Neutrophil (primary cell): Measurements from ENCODE around the gene AGAP9.
"Not testable (repeated sequence)": the region's sequence is repeated elsewhere in the genome, so short reads cannot be mapped to it uniquely, and the experiment has no call there.

Experiments used
- H3K27ac ChIP-seq: fragments of 200-600 bp; sonication (generic); 2 replicates; pipeline ENCODE4 v1.5.1; 2016; ENCODE audit warnings: mild to moderate bottlenecking, moderate library complexity
- H3K27me3 ChIP-seq: fragments of 200-600 bp; sonication (generic); 2 replicates; pipeline ENCODE4 v1.6.0; 2016; ENCODE audit warnings: mild to moderate bottlenecking
- H3K36me3 ChIP-seq: fragments of 200-600 bp; sonication (generic); 2 replicates; pipeline ENCODE4 v1.5.1; 2017
- H3K4me1 ChIP-seq, 2 experiments: fragments of 200-600 bp in 1 of 2; sonication (generic) in 1 of 2; 1 replicate in 1 of 2; 2 replicates in 1 of 2; pipeline versions ENCODE4 v1.5.1 to v1.6.1; 2013 to 2016; ENCODE audit warnings: low read depth in 1 of 2, low read length in 1 of 2, mild to moderate bottlenecking in 1 of 2, moderate library complexity in 1 of 2; ENCODE audit not compliant: control insufficient read depth in 1 of 2, insufficient read depth in 1 of 2
- H3K4me3 ChIP-seq, 2 experiments: fragments of 200-600 bp in 1 of 2; sonication (generic) in 1 of 2; 1 replicate in 1 of 2; 2 replicates in 1 of 2; pipeline ENCODE4 v1.5.1; 2013 to 2016; ENCODE audit warnings: low read depth in 1 of 2, low read length in 1 of 2, mild to moderate bottlenecking in 1 of 2, moderate library complexity in 1 of 2
- H3K9me3 ChIP-seq: fragments of 200-600 bp; sonication (generic); 2 replicates; pipeline ENCODE4 v1.5.1; 2016

Gene AGAP9

DNA sequence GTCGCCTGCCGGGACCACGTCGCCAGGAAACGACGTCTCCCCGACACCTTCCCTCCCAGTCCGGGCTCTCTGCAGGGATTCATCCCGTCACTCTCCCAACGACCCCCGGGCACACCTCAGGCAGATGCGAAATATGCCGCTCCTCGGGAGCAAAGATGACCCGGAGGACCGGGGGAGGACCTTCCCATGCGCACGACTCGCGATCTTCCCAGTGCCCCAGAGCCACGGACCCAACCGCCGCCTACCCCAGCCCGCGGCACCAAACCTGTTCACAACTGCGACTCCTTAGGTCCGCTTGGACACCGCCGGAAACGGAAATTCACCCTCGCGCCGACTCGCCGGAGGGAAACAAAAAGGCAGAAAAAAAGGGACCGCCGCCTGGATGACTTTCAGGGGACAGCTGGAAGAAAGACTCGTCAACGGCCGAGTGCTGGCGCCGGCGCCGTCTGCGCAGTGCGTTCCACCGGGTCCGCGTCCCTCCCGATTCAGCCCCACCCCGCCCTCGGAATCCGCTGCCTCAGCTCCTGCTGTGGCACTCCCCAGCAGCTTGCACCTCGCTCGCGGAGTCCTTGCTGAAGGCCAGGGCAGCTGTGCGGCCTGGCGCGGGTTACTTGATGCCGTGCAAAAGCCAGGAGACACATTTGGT, 29.9 kb upstream of the AGAP9 start:
- not testable (repeated sequence) for H3K9me3 ChIP-seq, H3K4me1 ChIP-seq, H3K36me3 ChIP-seq, H3K27me3 ChIP-seq, H3K27ac ChIP-seq
- peak overlapping the region; percentile 51 to 63 for H3K4me3 ChIP-seq

DNA sequence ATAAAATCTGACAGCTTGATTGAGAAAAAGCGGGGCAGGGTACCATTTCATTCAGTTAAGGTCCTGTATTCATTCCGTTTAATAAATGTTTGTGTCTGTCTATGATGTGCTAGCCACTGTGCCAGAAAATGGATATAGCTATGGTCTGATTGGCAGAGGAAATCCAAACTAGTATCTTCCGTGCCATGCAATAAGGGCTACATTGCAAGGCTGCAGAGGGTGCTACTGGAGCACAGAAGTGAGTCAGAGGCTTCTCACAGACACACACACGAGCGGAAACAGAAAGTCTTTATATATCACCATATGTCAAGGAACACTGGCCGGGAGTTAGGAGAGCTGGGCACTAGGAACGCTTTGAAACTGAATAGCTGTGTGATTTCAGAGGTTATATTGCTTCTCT, 29.3 kb upstream of the AGAP9 start:
- H3K9me3 ChIP-seq, H3K27me3 ChIP-seq, H3K4me1 ChIP-seq, H3K27ac ChIP-seq, H3K36me3 ChIP-seq: not testable (repeated sequence)
- H3K4me3 ChIP-seq, result peak overlapping the region; percentile 51 to 63

DNA sequence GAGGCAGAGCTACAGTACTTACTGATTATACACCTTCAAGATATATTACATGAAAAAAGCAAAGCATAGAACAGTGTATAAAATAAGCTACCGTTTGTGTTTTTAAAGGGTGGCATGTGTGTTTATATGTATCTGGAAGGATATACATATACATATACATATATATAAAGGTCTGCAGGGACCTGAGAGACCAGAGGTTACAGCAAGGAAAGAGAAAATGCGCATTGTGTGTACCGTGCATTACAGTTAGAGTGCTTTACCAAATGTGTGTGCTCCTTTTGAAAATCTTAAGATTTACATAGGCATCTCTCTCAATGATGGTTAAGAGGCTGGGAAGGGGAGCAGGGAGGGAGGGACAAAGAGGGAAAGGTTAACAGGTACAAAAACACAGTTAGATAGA, 23.8 kb upstream of the AGAP9 start:
- not testable (repeated sequence) for H3K27ac ChIP-seq, H3K36me3 ChIP-seq, H3K9me3 ChIP-seq

DNA sequence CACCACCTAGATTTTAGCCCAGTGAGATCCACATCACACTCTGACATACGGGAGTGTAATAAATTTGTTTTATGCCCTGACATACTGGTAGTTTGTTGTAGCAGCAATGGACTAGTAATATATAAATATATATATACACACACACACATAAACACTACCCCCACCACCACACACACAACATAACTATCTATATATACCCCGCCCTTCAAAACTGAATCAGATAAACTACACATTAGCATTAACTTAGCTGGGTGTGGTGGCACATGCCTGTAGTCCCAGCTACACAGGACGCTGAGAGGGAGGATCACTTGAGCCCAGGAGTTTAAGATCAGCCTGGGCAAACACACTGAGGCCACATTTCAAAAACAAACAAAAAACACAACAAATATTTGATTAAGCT, 13.0 kb upstream of the AGAP9 start:
- H3K9me3 ChIP-seq, result not testable (repeated sequence)

More for the DNA sequence above, 23.8 kb upstream of the AGAP9 start:
- not testable (repeated sequence) for H3K4me3 ChIP-seq, H3K4me1 ChIP-seq, H3K27me3 ChIP-seq

DNA sequence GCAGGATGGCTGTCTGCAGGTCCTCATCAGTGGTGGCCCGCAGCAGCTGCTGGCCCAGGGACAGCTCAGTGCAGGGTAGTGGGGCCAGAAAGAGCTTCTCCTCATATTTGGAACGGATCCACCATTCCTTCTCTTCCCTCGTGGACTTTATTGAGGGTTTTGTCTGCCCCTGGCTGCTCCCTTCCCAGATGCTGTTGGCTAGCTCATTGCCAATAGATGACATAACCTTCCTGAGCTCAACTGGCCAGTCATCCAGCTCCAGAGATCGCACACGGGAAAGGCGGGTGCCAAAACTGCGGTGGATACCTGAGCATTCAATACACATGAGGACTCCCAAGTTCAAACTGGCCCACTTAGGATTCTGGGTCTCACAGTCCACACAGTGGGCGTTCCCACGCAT, 21.1 kb downstream of the AGAP9 start:
- H3K4me1 ChIP-seq, H3K9me3 ChIP-seq, H3K4me3 ChIP-seq, H3K36me3 ChIP-seq, H3K27ac ChIP-seq, H3K27me3 ChIP-seq: not testable (repeated sequence)

More for the DNA sequence above, 13.0 kb upstream of the AGAP9 start:
- H3K27me3 ChIP-seq, H3K4me3 ChIP-seq, H3K4me1 ChIP-seq, H3K27ac ChIP-seq, H3K36me3 ChIP-seq: not testable (repeated sequence)

DNA sequence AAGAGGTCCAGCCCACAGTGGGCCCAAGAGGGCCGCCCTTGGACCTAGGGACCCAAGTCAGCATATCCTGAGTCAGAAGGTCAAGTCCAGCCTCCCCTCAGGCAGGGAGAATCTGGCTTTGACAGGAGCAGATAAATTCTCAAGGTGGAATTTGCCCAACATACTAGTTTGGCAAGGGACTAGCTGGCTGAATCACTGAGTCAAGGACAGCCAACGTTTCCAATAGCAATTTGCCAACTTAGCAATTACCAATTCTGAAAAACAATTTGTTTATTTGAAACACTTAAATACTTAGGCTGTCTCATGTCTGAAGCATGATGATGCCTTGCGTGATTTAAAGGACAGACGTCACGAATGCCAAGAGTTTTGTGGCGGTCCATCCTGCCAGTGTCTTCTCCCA, 29.2 kb downstream of the AGAP9 start:
- not testable (repeated sequence) for H3K4me1 ChIP-seq, H3K36me3 ChIP-seq, H3K27me3 ChIP-seq, H3K9me3 ChIP-seq, H3K27ac ChIP-seq, H3K4me3 ChIP-seq

DNA sequence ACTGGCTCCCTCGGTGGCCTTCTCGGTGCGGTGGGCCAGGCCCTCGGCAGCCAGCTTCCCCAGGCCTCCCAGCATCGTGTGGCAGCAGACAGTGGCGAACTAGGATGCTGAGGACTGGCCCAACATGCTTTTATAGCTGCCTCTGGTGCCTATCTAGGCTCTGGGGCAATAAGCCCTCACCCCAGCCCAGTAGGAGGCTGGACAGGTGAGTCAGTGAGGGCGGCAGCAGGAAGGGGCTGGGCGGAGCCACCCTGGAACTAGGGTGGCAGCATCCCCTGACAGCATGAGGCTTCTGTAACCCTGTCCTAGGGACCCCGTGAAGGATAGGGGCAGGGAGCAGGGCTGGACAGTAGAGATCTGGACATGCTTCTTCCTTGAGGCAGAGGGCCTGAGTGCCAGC, 31.8 kb downstream of the AGAP9 start, which contains the start of gene FAM25G:
Gene FAM25G, minus strand, starts transcription at position 101 of the 400 bp plus-strand sequence. Its CDS starts 26 bp downstream, at position 75.
- not testable (repeated sequence) for H3K9me3 ChIP-seq, H3K36me3 ChIP-seq, H3K4me3 ChIP-seq, H3K27me3 ChIP-seq, H3K27ac ChIP-seq, H3K4me1 ChIP-seq

DNA sequence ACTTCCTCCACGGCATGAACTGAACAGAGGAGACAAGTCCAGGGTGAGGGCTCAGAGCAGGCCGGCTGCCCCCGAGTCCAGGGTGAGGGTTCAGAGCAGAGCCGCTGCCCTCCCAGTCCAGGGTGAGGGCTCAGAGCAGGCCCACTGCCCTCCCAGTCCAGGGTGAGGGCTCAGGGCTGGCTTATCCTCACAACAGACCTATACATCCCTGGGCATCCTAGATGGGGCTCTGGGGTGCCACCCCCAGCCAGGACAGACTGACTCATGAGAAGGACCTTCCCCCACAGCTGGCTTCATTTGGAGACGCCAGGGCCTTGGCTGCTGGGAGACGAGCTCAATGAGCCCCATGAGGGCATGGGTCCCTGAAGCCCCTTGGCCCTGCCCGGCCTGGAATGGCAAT, 33.8 kb downstream of the AGAP9 start:
- H3K36me3 ChIP-seq, H3K4me3 ChIP-seq, H3K27ac ChIP-seq, H3K4me1 ChIP-seq, H3K27me3 ChIP-seq, H3K9me3 ChIP-seq: not testable (repeated sequence)

DNA sequence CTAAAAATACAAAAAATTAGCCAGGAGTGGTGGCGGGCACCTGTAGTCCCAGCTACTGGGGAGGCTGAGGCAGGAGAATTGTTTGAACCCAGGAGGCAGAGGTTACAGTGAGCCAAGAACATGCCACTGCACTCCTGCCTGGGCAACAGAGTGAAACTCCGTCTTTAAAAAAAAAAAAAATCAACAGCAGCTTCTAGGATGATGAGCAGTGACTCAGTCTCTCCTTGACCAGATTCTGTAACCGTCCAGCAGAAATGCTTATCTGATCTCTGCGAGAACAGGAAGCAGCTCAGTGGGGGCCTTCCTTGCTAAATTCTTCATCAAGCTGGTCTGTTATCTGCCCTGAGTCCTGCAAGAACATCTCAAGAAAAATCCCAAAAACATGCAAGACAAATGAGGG, 37.5 kb downstream of the AGAP9 start:
- H3K27ac ChIP-seq, H3K4me1 ChIP-seq, H3K9me3 ChIP-seq, H3K27me3 ChIP-seq, H3K36me3 ChIP-seq, H3K4me3 ChIP-seq: not testable (repeated sequence)

DNA sequence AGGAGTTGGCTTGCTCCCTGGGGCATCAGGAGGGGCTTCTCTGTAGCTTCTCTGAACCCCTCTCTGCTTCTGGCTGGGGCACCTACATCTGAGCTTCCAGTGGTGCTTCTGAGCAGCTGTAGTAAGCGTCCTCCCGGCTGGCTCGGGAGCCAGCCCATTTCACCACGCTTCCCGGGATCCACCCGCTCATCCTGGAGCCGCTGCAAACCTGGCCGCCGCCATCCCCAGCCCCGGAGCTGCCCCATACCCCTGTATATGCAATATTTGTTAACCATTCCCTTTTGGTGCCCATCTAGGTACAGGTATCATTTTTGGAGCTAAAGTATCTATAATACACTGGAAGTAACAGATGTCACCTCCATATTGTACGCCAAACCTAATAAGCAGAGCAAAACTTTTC, 38.7 kb downstream of the AGAP9 start:
- H3K4me1 ChIP-seq, H3K27ac ChIP-seq, H3K36me3 ChIP-seq, H3K4me3 ChIP-seq, H3K9me3 ChIP-seq, H3K27me3 ChIP-seq: not testable (repeated sequence)

DNA sequence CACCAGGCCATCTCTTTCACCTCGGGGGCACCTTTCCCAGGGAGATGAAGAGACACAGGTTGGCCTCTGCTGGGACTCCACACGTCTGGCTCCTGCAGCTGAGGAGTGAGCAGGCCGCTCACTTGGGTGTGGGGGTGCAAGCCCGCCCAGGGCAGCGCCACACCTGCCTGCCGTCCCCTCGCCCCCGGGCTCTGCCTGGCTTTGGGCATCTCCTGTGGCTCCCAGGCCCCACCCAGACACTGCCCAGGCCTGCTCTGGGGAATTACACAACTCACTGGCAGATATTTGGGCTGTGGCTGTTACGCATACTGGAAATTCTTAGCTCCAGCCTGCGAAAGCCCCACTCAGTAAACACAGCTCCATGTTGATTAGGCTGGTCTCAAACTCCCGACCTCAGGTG, 39.5 kb downstream of the AGAP9 start, which contains the start of gene ANXA8:
Gene ANXA8, minus strand, starts transcription at position 193 of the 400 bp plus-strand sequence. Its CDS starts 182 bp downstream, at position 11.
- not testable (repeated sequence) for H3K36me3 ChIP-seq, H3K9me3 ChIP-seq, H3K27ac ChIP-seq, H3K4me1 ChIP-seq, H3K27me3 ChIP-seq, H3K4me3 ChIP-seq

DNA sequence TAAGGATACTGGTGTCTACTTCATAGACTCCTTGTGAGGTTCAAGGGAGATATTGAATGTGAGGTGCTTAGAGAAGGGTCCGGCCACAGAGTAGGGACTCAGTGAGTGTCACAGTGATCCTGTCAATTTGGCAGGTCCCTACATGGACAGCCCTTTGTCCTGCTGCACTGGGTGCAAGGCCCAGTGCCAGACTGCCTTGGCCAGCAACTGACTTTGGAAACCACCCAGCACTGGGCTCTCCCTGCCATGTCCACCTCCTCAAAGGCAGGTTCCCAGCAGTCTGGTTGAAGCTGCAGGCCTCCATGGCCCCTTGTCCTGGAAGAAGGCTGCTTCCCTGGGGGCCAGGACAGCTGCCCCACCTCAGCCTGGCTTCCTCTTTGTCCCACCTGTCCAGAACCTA, 41.1 kb downstream of the AGAP9 start:
- H3K27ac ChIP-seq, H3K4me3 ChIP-seq, H3K36me3 ChIP-seq, H3K27me3 ChIP-seq, H3K4me1 ChIP-seq, H3K9me3 ChIP-seq: not testable (repeated sequence)

DNA sequence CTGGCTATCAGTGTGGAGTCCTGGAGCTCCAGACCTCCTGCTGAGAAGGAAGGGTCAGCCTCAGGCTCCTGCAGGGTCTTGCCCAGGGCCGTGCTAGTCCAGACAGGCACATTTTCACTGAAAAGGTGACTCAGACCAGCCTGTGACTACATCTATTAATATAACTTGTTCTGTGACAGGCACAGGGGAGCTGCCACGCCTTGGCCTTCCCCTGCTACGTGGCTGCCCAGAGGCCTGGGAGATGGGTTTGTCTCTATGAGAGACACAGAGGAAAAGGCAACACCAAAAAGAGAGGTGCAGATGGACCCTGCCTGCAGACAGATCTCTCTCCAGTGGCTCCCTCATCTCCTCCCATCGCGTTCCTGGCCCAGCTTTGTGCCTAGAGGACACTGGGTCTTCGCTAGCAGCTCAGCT, 41.7 kb downstream of the AGAP9 start:
- H3K4me1 ChIP-seq, H3K4me3 ChIP-seq, H3K27me3 ChIP-seq, H3K9me3 ChIP-seq, H3K36me3 ChIP-seq, H3K27ac ChIP-seq: not testable (repeated sequence)

DNA sequence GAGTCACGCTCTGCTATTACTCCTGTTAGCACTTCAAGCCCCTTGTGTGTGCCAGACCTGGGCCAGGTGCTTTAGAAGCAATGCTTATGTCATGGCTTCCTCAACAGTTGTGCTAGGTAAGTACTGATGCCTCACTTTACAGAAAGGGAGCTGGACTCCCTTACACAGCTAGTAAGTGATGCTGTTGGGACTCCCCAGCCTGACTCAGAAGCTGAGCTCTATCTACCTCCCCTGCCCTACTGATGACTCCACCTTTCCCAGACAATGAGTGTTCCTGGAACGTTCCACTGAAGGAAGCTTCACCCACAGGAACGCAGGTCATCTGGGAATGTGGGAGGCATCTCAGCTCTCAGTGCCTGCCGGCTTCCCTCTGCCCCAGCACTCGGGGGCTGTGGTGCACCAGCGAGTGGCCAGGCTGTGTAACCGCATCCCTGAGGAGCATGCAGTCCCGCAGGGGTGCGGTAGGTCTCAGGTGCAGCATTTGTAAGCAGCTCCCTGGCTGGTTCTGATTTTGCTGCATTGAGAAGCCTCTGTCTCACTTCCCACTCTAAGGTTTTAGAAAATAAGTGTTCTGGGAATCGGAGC, 42.2 kb downstream of the AGAP9 start:
- not testable (repeated sequence) for H3K27me3 ChIP-seq

More for the DNA sequence above, 42.2 kb downstream of the AGAP9 start:
- not testable (repeated sequence) for H3K36me3 ChIP-seq, H3K4me3 ChIP-seq, H3K9me3 ChIP-seq, H3K4me1 ChIP-seq, H3K27ac ChIP-seq
